A673 (cell line): ENCODE measurements around the gene RAP1GAP2. TPM values are rescaled to one million over a fixed set of nuclear protein-coding genes. Genes with fewer than 3 reads are reported as not detected.
"Not testable (repeated sequence)": the region's sequence is repeated elsewhere in the genome, so short reads cannot be mapped to it uniquely, and the experiment has no call there.

ENCODE experiments used
- BruUV-seq: library from RNA; stranded (reverse); fragments of 400-500 nt; replicated peaks from 2 replicates; lab custom pipeline; 2021; lab: Mats Ljungman, UMichigan
- CTCF ChIA-PET: fragments of 300-600 bp; sonication (Branson Sonifier 250); formaldehyde crosslinking; loops from one replicate; lab custom pipeline; 2022; ENCODE audit warnings: antibody characterized with exemption; lab: Charles Lee
- POLR2A ChIA-PET: fragments of 300-600 bp; sonication (Branson Sonifier 250); formaldehyde crosslinking; loops from one replicate; lab custom pipeline; 2022; ENCODE audit warnings: antibody characterized with exemption; ENCODE audit not compliant: low non-redundant PET; lab: Charles Lee
- DNase-seq: peaks from one replicate; pipeline ENCODE4 v3.0.0-alpha.2; 2015; ENCODE audit warnings: low spot score
- H3K27ac ChIP-seq: fragments of 200-600 bp; sonication (generic); 2 replicates; pipeline ENCODE4 v1.5.1; 2016; ENCODE audit warnings: mixed run types, low read depth, mild to moderate bottlenecking, mixed read lengths, antibody characterized with exemption, low read length; ENCODE audit not compliant: poor library complexity, severe bottlenecking
- H3K27me3 ChIP-seq: fragments of 200-600 bp; sonication (generic); replicated peaks from 2 replicates; pipeline ENCODE4 v1.6.1; 2017; ENCODE audit warnings: mixed run types, low read depth, mild to moderate bottlenecking, mixed read lengths, antibody characterized with exemption, low read length; ENCODE audit not compliant: insufficient read depth, poor library complexity
- H3K36me3 ChIP-seq: fragments of 200-600 bp; sonication (generic); 2 replicates; pipeline ENCODE4 v1.6.1; 2016; ENCODE audit warnings: mixed run types, mild to moderate bottlenecking, mixed read lengths, antibody characterized with exemption, low read length; ENCODE audit not compliant: insufficient read depth, poor library complexity, severe bottlenecking
- H3K4me1 ChIP-seq: fragments of 200-600 bp; sonication (generic); 2 replicates; pipeline ENCODE4 v1.6.1; 2017; ENCODE audit warnings: mixed run types, mild to moderate bottlenecking, mixed read lengths, antibody characterized with exemption, low read length; ENCODE audit not compliant: insufficient read depth, poor library complexity, severe bottlenecking
- H3K4me3 ChIP-seq: fragments of 200-600 bp; sonication (generic); 2 replicates; pipeline ENCODE4 v1.5.1; 2016; ENCODE audit warnings: low read depth, mixed run types, mild to moderate bottlenecking, mixed read lengths, low read length; ENCODE audit not compliant: poor library complexity, severe bottlenecking
- H3K9me3 ChIP-seq: fragments of 200-600 bp; sonication (generic); 2 replicates; pipeline ENCODE4 v1.6.1; 2016; ENCODE audit warnings: mixed run types, low read depth, mild to moderate bottlenecking, mixed read lengths, antibody characterized with exemption, low read length; ENCODE audit not compliant: poor library complexity, severe bottlenecking
- EZH2 ChIP-seq: fragments of 200-600 bp; sonication (generic); IDR thresholded peaks from 2 replicates; pipeline ENCODE4 v1.6.1; 2017; ENCODE audit warnings: borderline replicate concordance, low read depth, mild to moderate bottlenecking, mixed read lengths, antibody characterized with exemption, low read length; ENCODE audit not compliant: poor library complexity, severe bottlenecking
- intact Hi-C: fragments of 100-400 bp; cut with micrococcal nuclease; formaldehyde crosslinking; loops from one replicate; pipeline ENCODE4 v1.10.0; 2022; ENCODE audit not compliant: unreplicated experiment
- total RNA-seq: library from RNA; stranded (reverse); gene quantifications from 2 replicates; pipeline ENCODE4 v1.2.3, GENCODE V29; 2021
- TF ChIP-seq, protein P1 (sequence below): fragments of 300-800, 200-600 bp; sonication (generic); conservative IDR thresholded peaks from 2 replicates; pipeline ENCODE4 v1.5.1; 2017; ENCODE audit warnings: low read depth, mild to moderate bottlenecking, antibody characterized with exemption, low read length, moderate library complexity, mixed read lengths

The RAP1GAP2 gene
- total RNA-seq, 1 experiment from 2014 or later, result 0.06 TPM

DNA sequence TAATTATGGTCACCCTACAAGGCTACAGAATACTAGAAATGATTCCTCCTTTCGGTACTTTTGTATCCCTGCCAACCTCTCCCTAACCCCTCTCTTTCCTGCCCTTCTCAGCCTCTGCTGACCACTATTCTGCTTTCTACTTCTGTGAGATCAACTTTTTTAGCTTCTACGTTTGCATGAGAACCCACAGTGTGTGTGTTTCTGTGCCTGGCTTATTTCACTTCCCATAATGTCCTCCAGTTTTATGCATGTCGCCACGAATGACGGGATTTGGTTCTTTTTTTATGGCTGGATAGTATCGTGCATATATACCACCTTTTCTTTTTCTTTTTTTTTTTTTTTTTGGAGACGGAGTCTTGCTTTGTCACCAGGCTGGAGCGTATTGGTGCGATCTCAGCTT is 92.1 kb downstream of the RAP1GAP2 start:
- H3K4me1 ChIP-seq, result no peaks in the 10 kb centered on the region
- ChIA-PET CTCF (no interaction called here), POLR2A (no interaction called here)
- H3K4me3 ChIP-seq, result no peak overlapping the region
- BruUV-seq, result no TSS peak
- H3K27ac ChIP-seq, result no peak overlapping the region
- TF ChIP-seq, protein P1, sequence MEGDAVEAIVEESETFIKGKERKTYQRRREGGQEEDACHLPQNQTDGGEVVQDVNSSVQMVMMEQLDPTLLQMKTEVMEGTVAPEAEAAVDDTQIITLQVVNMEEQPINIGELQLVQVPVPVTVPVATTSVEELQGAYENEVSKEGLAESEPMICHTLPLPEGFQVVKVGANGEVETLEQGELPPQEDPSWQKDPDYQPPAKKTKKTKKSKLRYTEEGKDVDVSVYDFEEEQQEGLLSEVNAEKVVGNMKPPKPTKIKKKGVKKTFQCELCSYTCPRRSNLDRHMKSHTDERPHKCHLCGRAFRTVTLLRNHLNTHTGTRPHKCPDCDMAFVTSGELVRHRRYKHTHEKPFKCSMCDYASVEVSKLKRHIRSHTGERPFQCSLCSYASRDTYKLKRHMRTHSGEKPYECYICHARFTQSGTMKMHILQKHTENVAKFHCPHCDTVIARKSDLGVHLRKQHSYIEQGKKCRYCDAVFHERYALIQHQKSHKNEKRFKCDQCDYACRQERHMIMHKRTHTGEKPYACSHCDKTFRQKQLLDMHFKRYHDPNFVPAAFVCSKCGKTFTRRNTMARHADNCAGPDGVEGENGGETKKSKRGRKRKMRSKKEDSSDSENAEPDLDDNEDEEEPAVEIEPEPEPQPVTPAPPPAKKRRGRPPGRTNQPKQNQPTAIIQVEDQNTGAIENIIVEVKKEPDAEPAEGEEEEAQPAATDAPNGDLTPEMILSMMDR, result no peak
- TF ChIP-seq EZH2, result no peak
- H3K27me3 ChIP-seq, result peaks cover 1% of the 10 kb centered on the region
- intact Hi-C loops, result no loop called here
- H3K36me3 ChIP-seq, result no peaks in the 10 kb centered on the region
- no peaks in the 10 kb centered on the region for H3K9me3 ChIP-seq
- no peak for DNase-seq

DNA sequence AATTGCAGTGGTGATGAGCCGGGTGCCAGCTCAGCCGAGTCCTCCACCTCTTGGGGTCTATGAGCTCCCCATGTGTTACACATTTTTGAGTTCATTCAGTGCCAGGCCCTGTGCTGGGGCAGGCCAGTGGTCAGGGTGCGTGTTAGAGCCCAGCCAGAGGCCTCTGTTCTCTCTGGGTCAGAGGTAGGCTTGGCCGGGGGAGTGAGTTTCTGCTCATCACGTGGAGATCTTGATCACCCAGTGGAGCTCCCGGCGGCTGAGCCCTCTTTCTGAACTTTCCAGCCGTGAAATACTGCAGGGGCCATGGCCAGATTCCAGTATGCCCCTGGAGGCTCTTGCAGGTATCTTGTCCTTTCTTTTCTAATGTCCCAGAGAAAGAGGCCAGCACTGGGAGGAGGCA is 93.0 kb downstream of the RAP1GAP2 start:
- DNase-seq, result no peak
- TF ChIP-seq, protein P1, result no peak
- CTCF ChIA-PET, result no interaction called here

DNA sequence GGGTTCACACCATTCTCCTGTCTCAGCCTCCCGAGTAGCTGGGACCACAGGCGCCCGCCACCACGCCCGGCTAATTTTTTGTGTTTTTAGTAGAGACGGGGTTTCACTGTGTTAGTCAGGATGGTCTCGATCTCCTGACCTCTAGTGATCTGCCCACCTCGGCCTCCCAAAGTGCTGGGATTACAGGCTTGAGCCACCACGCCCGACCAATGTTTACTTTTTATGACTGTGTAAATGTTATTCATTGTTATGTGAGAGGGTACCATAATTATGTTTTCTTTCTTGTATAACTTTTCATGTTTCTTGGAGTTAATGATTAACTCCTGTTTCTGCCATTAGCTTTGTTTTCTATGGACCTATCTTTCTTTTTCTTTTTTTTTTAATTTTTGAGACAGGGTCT is 94.5 kb downstream of the RAP1GAP2 start:
- DNase-seq, BruUV-seq: not testable (repeated sequence)

More for the DNA sequence above, 93.0 kb downstream of the RAP1GAP2 start:
- BruUV-seq, result no TSS peak
- intact Hi-C loops, result no loop called here
- no peaks in the 10 kb centered on the region for H3K9me3 ChIP-seq
- no peaks in the 10 kb centered on the region for H3K36me3 ChIP-seq
- H3K27me3 ChIP-seq, result peaks cover 3% of the 10 kb centered on the region
- no peaks in the 10 kb centered on the region for H3K4me1 ChIP-seq
- H3K4me3 ChIP-seq, result no peak overlapping the region
- H3K27ac ChIP-seq, result no peak overlapping the region
- POLR2A ChIA-PET, result interaction anchor here (0.6 kb wide), 1 partner anchor 136 kb away, joined by 4 read pairs; no protein-coding TSS in a partner anchor

DNA sequence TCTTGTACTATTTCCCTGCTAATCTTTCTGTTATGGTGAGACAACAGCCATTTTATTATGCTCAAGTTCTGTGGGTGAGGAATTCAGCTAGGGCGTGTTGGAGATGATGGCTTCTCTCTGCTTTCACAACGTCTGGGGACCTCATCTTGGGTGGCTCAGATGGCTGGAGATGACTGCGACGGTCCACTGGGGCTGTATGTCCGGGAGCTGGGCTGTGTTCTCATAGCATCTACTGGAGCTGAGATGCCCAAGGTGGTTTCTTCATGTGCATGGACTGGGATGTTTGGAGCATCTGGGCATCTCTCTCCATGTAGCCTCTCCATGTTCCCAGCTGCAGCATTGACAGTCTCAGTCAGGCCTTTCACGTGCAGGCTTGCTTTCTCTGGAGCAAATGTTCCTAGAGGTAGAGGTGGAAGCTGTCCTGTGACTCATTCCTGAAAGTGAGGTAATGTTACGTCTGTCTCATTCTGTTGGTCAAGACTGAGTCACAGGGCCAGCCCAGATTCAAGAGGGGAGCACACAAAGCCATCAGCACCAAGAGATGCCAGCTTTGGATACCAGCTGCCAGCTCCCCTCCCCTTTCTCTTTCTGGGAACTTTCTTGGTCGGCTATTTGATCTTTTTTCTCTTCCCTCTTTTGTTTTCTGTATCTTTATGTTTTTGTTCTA is 96.2 kb downstream of the RAP1GAP2 start:
- TF ChIP-seq EZH2, result no peak
- TF ChIP-seq, protein P1, result no peak
- H3K4me1 ChIP-seq, result no peaks in the 10 kb centered on the region
- intact Hi-C loops, result no loop called here
- peaks cover 3% of the 10 kb centered on the region for H3K27me3 ChIP-seq
- H3K9me3 ChIP-seq, result no peaks in the 10 kb centered on the region
- CTCF ChIA-PET, result no interaction called here
- H3K27ac ChIP-seq, result no peak overlapping the region
- no TSS peak for BruUV-seq
- no peak overlapping the region for H3K4me3 ChIP-seq
- no peaks in the 10 kb centered on the region for H3K36me3 ChIP-seq
- no peak for DNase-seq
- POLR2A ChIA-PET, result no interaction called here

More for the DNA sequence above, 94.5 kb downstream of the RAP1GAP2 start:
- CTCF ChIA-PET, H3K9me3 ChIP-seq, POLR2A ChIA-PET, intact Hi-C loops, H3K27ac ChIP-seq, H3K4me1 ChIP-seq, H3K4me3 ChIP-seq, H3K27me3 ChIP-seq, H3K36me3 ChIP-seq: not testable (repeated sequence)
